Central memory CD8-positive, alpha-beta T cell (primary cell): Measurements from ENCODE around the gene LAMP2.

ENCODE experiments used
- ATAC-seq: fragments of 150-1000 bp; cut with Tn5 transposase; replicated peaks from 2 replicates; pipeline ENCODE4 v1.10.0; 2022; ENCODE audit warnings: mild to moderate bottlenecking, moderate FRiP score, moderate number of reproducible peaks; ENCODE audit not compliant: poor library complexity, severe bottlenecking; ENCODE audit errors: extremely low read depth
- DNase-seq, 2 donors: peaks; one replicate each; pipeline ENCODE4 v3.0.0; 2021; ENCODE audit warnings: low spot score in 2 of 2
- H3K27ac Mint-ChIP-seq: one replicate; pipeline ENCODE4 v1.8.0; 2022; ENCODE audit warnings: low read depth, mild to moderate bottlenecking, moderate library complexity, mixed read lengths
- H3K27me3 Mint-ChIP-seq: one replicate; pipeline ENCODE4 v1.8.0; 2022; ENCODE audit warnings: mixed read lengths
- H3K36me3 Mint-ChIP-seq: one replicate; pipeline ENCODE4 v1.8.0; 2022; ENCODE audit warnings: mild to moderate bottlenecking, moderate library complexity, mixed read lengths; ENCODE audit not compliant: insufficient read depth
- H3K4me1 Mint-ChIP-seq: one replicate; pipeline ENCODE4 v1.8.0; 2022; ENCODE audit warnings: mixed read lengths
- H3K4me3 Mint-ChIP-seq: one replicate; pipeline ENCODE4 v1.8.0; 2022; ENCODE audit warnings: mild to moderate bottlenecking, moderate library complexity, mixed read lengths
- H3K9me3 Mint-ChIP-seq: one replicate; pipeline ENCODE4 v1.8.0; 2022; ENCODE audit warnings: mixed read lengths

The LAMP2 gene

GRCh38 chrX:120378570-120378969 lies 90.5 kb downstream of the LAMP2 start:
- DNase-seq (no peak), ATAC-seq (no peak)
- Mint-ChIP-seq H3K9me3 (no peaks in the 10 kb centered on the region), H3K4me3 (no peak overlapping the region), H3K27me3 (peaks cover 18% of the 10 kb centered on the region), H3K27ac (no peak overlapping the region), H3K36me3 (peaks cover 2% of the 10 kb centered on the region), H3K4me1 (peaks cover 4% of the 10 kb centered on the region)
